Keratinocyte (primary cell): ENCODE data around the gene CA4. TPM values are rescaled to one million over a fixed set of nuclear protein-coding genes. Genes with fewer than 3 reads are reported as not detected.

Experiments
- DNase-seq: peaks from one replicate; pipeline ENCODE4 v3.0.0-alpha.2; 2011; ENCODE audit warnings: low read depth, missing footprints, low spot score
- FAIRE-seq: peaks from 2 replicates; lab custom pipeline; 2011; peaks lifted over from hg19 to GRCh38; lab: Jason Lieb, UNC
- H2AFZ ChIP-seq: 2 replicates; pipeline ENCODE4 v1.6.0; 2012; ENCODE audit warnings: low read length, control low read depth, inconsistent platforms; ENCODE audit not compliant: control insufficient read depth
- H3K27ac ChIP-seq: 2 replicates; pipeline ENCODE4 v1.5.1; 2011; ENCODE audit warnings: low read length; ENCODE audit not compliant: control insufficient read depth, insufficient read depth
- H3K27me3 ChIP-seq: 3 replicates; pipeline ENCODE4 v1.6.0; 2011; ENCODE audit warnings: low read length; ENCODE audit not compliant: control insufficient read depth, insufficient read depth; ENCODE audit errors: extremely low read depth
- H3K36me3 ChIP-seq, 2 experiments: 2 replicates in 1 of 2; 3 replicates in 1 of 2; pipeline ENCODE4 v1.5.1; 2011; ENCODE audit warnings: low read length in 2 of 2, mild to moderate bottlenecking in 1 of 2; ENCODE audit not compliant: control insufficient read depth in 2 of 2, insufficient read depth in 2 of 2; ENCODE audit errors: extremely low read depth in 1 of 2
- H3K4me1 ChIP-seq: 3 replicates; pipeline ENCODE4 v1.5.1; 2011; ENCODE audit warnings: low read length; ENCODE audit not compliant: control insufficient read depth, insufficient read depth; ENCODE audit errors: extremely low read depth
- H3K4me2 ChIP-seq: 3 replicates; pipeline ENCODE4 v1.6.0; 2011; ENCODE audit warnings: low read depth, low read length; ENCODE audit not compliant: control insufficient read depth, insufficient read depth; ENCODE audit errors: extremely low read depth
- H3K4me3 ChIP-seq, 3 experiments: fragments of 200-600 bp in 1 of 3; sonication (generic) in 1 of 3; 2 replicates in 2 of 3; 3 replicates in 1 of 3; pipeline ENCODE4 v1.5.1; 2011 to 2016; ENCODE audit warnings: low read length in 3 of 3, mild to moderate bottlenecking in 3 of 3, control low read depth in 2 of 3, inconsistent platforms in 1 of 3, low read depth in 1 of 3, mixed read lengths in 1 of 3, mixed run types in 1 of 3, moderate library complexity in 1 of 3; ENCODE audit not compliant: control insufficient read depth in 2 of 3, insufficient read depth in 2 of 3; ENCODE audit errors: extremely low read depth in 1 of 3
- H3K79me2 ChIP-seq: 2 replicates; pipeline ENCODE4 v1.6.0; 2012; ENCODE audit warnings: low read length; ENCODE audit not compliant: control insufficient read depth, insufficient read depth
- H3K9ac ChIP-seq: 3 replicates; pipeline ENCODE4 v1.6.0; 2011; ENCODE audit warnings: low read length; ENCODE audit not compliant: control insufficient read depth, insufficient read depth; ENCODE audit errors: extremely low read depth
- H3K9me1 ChIP-seq: 3 replicates; pipeline ENCODE4 v1.6.0; 2011; ENCODE audit warnings: low read length; ENCODE audit not compliant: control insufficient read depth, insufficient read depth; ENCODE audit errors: extremely low read depth
- H3K9me3 ChIP-seq: 2 replicates; pipeline ENCODE4 v1.5.1; 2012; ENCODE audit warnings: low read depth, low read length; ENCODE audit not compliant: control insufficient read depth
- H4K20me1 ChIP-seq: 3 replicates; pipeline ENCODE4 v1.6.0; 2011; ENCODE audit warnings: low read length; ENCODE audit not compliant: control insufficient read depth, insufficient read depth; ENCODE audit errors: extremely low read depth
- CTCF ChIP-seq, 3 experiments: IDR thresholded peaks in 1 of 3; conservative IDR thresholded peaks in 1 of 3; optimal IDR thresholded peaks in 1 of 3; 2 replicates in 2 of 3; 3 replicates in 1 of 3; pipeline versions ENCODE3 to v1.5.1; 2011; ENCODE audit warnings: low read length in 3 of 3, mild to moderate bottlenecking in 3 of 3, moderate library complexity in 2 of 3, control low read depth in 1 of 3, inconsistent platforms in 1 of 3; ENCODE audit not compliant: insufficient read depth in 2 of 3; ENCODE audit errors: extremely low read depth in 1 of 3
- EZH2 ChIP-seq: IDR thresholded peaks from one replicate; pipeline ENCODE4 v1.6.1; 2012; ENCODE audit warnings: inconsistent platforms, mild to moderate bottlenecking, low read length, moderate library complexity
- dilution Hi-C: fragments of 300-500 bp; cut with MboI; formaldehyde crosslinking; loops from one replicate; pipeline ENCODE4 v1.7.0; 2020; ENCODE audit warnings: low sequenced_read_pairs; ENCODE audit not compliant: extremely low pct_ligation_motif_present
- polyA plus RNA-seq, 5 experiments: library from polyadenylated mRNA; depleted of rRNA in 3 of 5; stranded (reverse) in 3 of 5; stranded (forward) in 1 of 5; unstranded in 1 of 5; fragments of >200 nt; gene quantifications; 1 replicate in 1 of 5; 2 replicates in 3 of 5; 3 replicates in 1 of 5; pipeline versions ENCODE4 v1.2.1 to v1.2.3, GENCODE V29; 2011 to 2012; ENCODE audit warnings: missing spikeins in 2 of 5, low read depth in 1 of 5, low replicate concordance in 1 of 5

CA4 gene
- polyA plus RNA-seq, 1 donor (not counting 4 experiments of a cell fraction or from before 2014, with no cell fraction given): not detected

GRCh38 chr17:60171753-60172079 lies 21.9 kb downstream of the CA4 start:
- Histone ChIP-seq H4K20me1 (peaks cover 4% of the 10 kb centered on the region), H3K27me3 (no peaks in the 10 kb centered on the region), H3K4me2 (no peak overlapping the region), H2AFZ (no peak overlapping the region), H3K9me3 (no peaks in the 10 kb centered on the region), H3K79me2 (no peaks in the 10 kb centered on the region), H3K27ac (no peak overlapping the region), H3K4me3 (no peak overlapping the region), H3K9ac (no peak overlapping the region), H3K9me1 (no peaks in the 10 kb centered on the region), H3K36me3 (no peaks in the 10 kb centered on the region), H3K4me1 (peaks cover 7% of the 10 kb centered on the region)
- no peak for DNase-seq
- TF ChIP-seq EZH2 (no peak), CTCF (optimal IDR thresholded peaks at IDR 0.05 in 1 of 3, IDR thresholded peaks at IDR 0.05 in 1 of 3, conservative IDR thresholded peaks at IDR 0.05 in 1 of 3; ENCODE audit: extremely low read depth in 1 of 3, insufficient read depth in 2 of 3, low read length in 3 of 3) (no peak)
- dilution Hi-C loops: no loop called here
- FAIRE-seq: no peak

GRCh38 chr17:60173304-60173819 lies 23.6 kb downstream of the CA4 start:
- DNase-seq (no peak), FAIRE-seq (no peak)
- no peaks in the 10 kb centered on the region for H3K79me2 ChIP-seq
- H3K4me3 ChIP-seq: no peak overlapping the region
- no peaks in the 10 kb centered on the region for H3K9me3 ChIP-seq
- H4K20me1 ChIP-seq: peaks cover 4% of the 10 kb centered on the region
- H3K4me2 ChIP-seq: no peak overlapping the region
- peaks cover 7% of the 10 kb centered on the region for H3K4me1 ChIP-seq
- H3K27ac ChIP-seq: no peak overlapping the region
- H2AFZ ChIP-seq: no peak overlapping the region
- peaks cover 0 to 2% of the 10 kb centered on the region in 2 experiments for H3K36me3 ChIP-seq
- no peaks in the 10 kb centered on the region for H3K9me1 ChIP-seq
- H3K9ac ChIP-seq: no peak overlapping the region
- TF ChIP-seq CTCF (optimal IDR thresholded peaks at IDR 0.05 in 1 of 3, IDR thresholded peaks at IDR 0.05 in 1 of 3, conservative IDR thresholded peaks at IDR 0.05 in 1 of 3; ENCODE audit: extremely low read depth in 1 of 3, insufficient read depth in 2 of 3, low read length in 3 of 3) (no peak), EZH2 (no peak)
- dilution Hi-C loops: no loop called here
- H3K27me3 ChIP-seq: no peaks in the 10 kb centered on the region
